Ascending aorta (tissue), 2 donors: ENCODE results near the gene RBM44. TPM values are rescaled to one million over a fixed set of nuclear protein-coding genes. Genes with fewer than 3 reads are reported as not detected.

ENCODE experiments used
- DNase-seq, 2 donors: peaks; one replicate each; pipeline ENCODE4 v3.0.0-alpha.2; 2019; ENCODE audit warnings: low spot score in 2 of 2
- H3K27ac ChIP-seq, 2 donors: fragments of 200-600 bp; sonication (generic); one replicate each; pipeline ENCODE4 v1.5.1; 2016 to 2017; ENCODE audit warnings: mild to moderate bottlenecking in 1 of 2
- H3K27me3 ChIP-seq: fragments of 200-600 bp; sonication (generic); one replicate; pipeline ENCODE4 v1.5.1; 2017
- H3K36me3 ChIP-seq, 2 donors: fragments of 200-600 bp; sonication (generic); one replicate each; pipeline ENCODE4 v1.5.1; 2016
- H3K4me1 ChIP-seq, 2 donors: fragments of 200-600 bp; sonication (generic); one replicate each; pipeline ENCODE4 v1.5.1; 2016 to 2017; ENCODE audit warnings: mild to moderate bottlenecking in 1 of 2
- H3K4me3 ChIP-seq, 2 donors: fragments of 200-600 bp; sonication (generic); one replicate each; pipeline ENCODE4 v1.5.1; 2016 to 2017; ENCODE audit warnings: mild to moderate bottlenecking in 1 of 2
- H3K9me3 ChIP-seq, 2 donors: fragments of 200-600 bp; sonication (generic); one replicate each; pipeline ENCODE4 v1.5.1; 2016
- CTCF ChIP-seq, 3 experiments: fragments of 200-600 bp in 2 of 3; fragments of 450-650 bp in 1 of 3; sonication (generic) in 2 of 3; IDR thresholded peaks; one replicate each; pipeline ENCODE4 v1.5.1; 2016 to 2019; ENCODE audit warnings: antibody characterized with exemption in 3 of 3, mild to moderate bottlenecking in 1 of 3, moderate library complexity in 1 of 3
- intact Hi-C: fragments of 100-400 bp; cut with DNase I; formaldehyde crosslinking; loops from one replicate; pipeline ENCODE4 v1.15.1; 2023
- total RNA-seq: library from RNA; depleted of rRNA; stranded (reverse); fragments of >200 nt; gene quantifications from one replicate; pipeline ENCODE4 v1.1.0, GENCODE V29; 2016

RBM44 gene
- total RNA-seq, 1 donor from 2014 or later, result 8.5 TPM

GRCh38 chr2:237823544-237823943 is 25.0 kb downstream of the RBM44 start:
- no peak for DNase-seq
- Histone ChIP-seq H3K27me3 (no peaks in the 10 kb centered on the region), H3K9me3 (no peaks in the 10 kb centered on the region), H3K27ac (no peak overlapping the region), H3K36me3 (no peaks in the 10 kb centered on the region), H3K4me1 (no peaks in the 10 kb centered on the region), H3K4me3 (no peak overlapping the region)
- TF ChIP-seq CTCF (IDR thresholded peaks at IDR 0.05), result no peak
- intact Hi-C loops, result no loop called here

- no peak for TF ChIP-seq CTCF (IDR thresholded peaks at IDR 0.05)
- intact Hi-C loops, result no loop called here
- H3K4me3 ChIP-seq, result no peak overlapping the region
- no peak overlapping the region for H3K27ac ChIP-seq
- no peaks in the 10 kb centered on the region for H3K36me3 ChIP-seq
- no peaks in the 10 kb centered on the region for H3K9me3 ChIP-seq
- H3K4me1 ChIP-seq, result no peaks in the 10 kb centered on the region
- no peak for DNase-seq
- no peaks in the 10 kb centered on the region for H3K27me3 ChIP-seq
Observed at GRCh38 chr2:237824085-237824484, 25.5 kb downstream of the RBM44 start.

GRCh38 chr2:237827421-237827987 is 28.9 kb downstream of the RBM44 start:
- DNase-seq, result no peak
- Histone ChIP-seq H3K4me3 (no peak overlapping the region), H3K27ac (no peak overlapping the region), H3K36me3 (no peaks in the 10 kb centered on the region), H3K9me3 (no peaks in the 10 kb centered on the region), H3K4me1 (no peaks in the 10 kb centered on the region), H3K27me3 (no peaks in the 10 kb centered on the region)
- intact Hi-C loops, result no loop called here
- TF ChIP-seq CTCF (IDR thresholded peaks at IDR 0.05), result no peak

GRCh38 chr2:237830522-237830921 is 31.9 kb downstream of the RBM44 start:
- Histone ChIP-seq H3K9me3 (no peaks in the 10 kb centered on the region), H3K4me3 (no peak overlapping the region), H3K36me3 (no peaks in the 10 kb centered on the region), H3K4me1 (no peaks in the 10 kb centered on the region), H3K27ac (no peak overlapping the region), H3K27me3 (no peaks in the 10 kb centered on the region)
- DNase-seq, result no peak
- TF ChIP-seq CTCF (IDR thresholded peaks at IDR 0.05), result no peak
- intact Hi-C loops, result no loop called here

GRCh38 chr2:237833546-237833945 is 35.0 kb downstream of the RBM44 start:
- H3K36me3 ChIP-seq, result no peaks in the 10 kb centered on the region
- no peaks in the 10 kb centered on the region for H3K9me3 ChIP-seq
- DNase-seq, result no peak
- H3K27ac ChIP-seq, result no peak overlapping the region
- no peak overlapping the region for H3K4me3 ChIP-seq
- no peak for TF ChIP-seq CTCF (IDR thresholded peaks at IDR 0.05)
- intact Hi-C loops, result no loop called here
- H3K27me3 ChIP-seq, result no peaks in the 10 kb centered on the region
- H3K4me1 ChIP-seq, result no peaks in the 10 kb centered on the region

GRCh38 chr2:237835372-237835771 is 36.8 kb downstream of the RBM44 start:
- intact Hi-C loops, result no loop called here
- Histone ChIP-seq H3K4me1 (no peaks in the 10 kb centered on the region), H3K27ac (no peak overlapping the region), H3K36me3 (no peaks in the 10 kb centered on the region), H3K4me3 (no peak overlapping the region), H3K27me3 (no peaks in the 10 kb centered on the region), H3K9me3 (no peaks in the 10 kb centered on the region)
- TF ChIP-seq CTCF (IDR thresholded peaks at IDR 0.05), result no peak
- no peak for DNase-seq
